Activated effector memory CD4-positive, alpha-beta T cell treated with Interleukin-2 at 50 U/mL for 16 hours (primary cell): Measurements from ENCODE around the gene FHIT.
"Not testable (repeated sequence)": the region's sequence is repeated elsewhere in the genome, so short reads cannot be mapped to it uniquely, and the experiment has no call there.

Experiments
- DNase-seq: peaks from one replicate; pipeline ENCODE4 v3.0.0-alpha.2; 2020

The FHIT gene

DNA sequence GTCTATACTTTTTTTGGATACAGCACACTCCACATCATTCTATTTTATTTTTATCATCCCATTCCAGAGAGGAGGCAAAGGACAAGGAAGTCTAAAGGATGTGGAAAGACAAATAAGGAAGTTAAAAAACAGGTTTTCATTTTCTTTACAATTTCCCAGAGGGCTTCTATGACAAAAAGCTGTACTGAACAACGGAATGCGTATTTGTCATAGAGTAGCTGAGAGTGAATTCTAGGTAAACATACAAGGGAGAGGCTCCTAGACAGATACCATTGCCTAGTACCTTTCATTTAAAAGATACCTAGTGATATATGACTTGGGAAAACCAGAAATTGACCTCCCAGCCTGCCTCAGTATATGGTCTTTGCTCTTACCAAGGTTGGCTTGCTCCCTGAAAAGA lies 341.7 kb downstream of the FHIT start:
- no peak for DNase-seq

DNA sequence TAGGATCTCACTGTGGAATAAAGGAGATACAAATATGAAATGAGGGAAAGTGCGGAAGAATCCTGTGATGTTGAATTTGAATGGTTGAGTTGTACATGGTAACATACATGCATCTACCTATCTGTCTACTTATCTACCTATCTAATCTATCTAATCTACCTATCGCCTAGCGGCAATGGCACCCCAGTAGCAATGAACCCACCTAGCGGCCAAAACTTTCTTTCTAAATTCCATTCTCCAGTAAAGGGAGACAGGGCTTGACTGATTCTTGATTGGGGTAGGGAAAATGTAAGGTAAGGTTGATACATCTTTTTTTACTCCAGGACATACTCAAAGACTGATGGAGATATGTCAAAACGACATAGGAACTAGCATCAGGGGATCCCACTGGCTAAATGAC lies 345.0 kb downstream of the FHIT start:
- DNase-seq: no peak

DNA sequence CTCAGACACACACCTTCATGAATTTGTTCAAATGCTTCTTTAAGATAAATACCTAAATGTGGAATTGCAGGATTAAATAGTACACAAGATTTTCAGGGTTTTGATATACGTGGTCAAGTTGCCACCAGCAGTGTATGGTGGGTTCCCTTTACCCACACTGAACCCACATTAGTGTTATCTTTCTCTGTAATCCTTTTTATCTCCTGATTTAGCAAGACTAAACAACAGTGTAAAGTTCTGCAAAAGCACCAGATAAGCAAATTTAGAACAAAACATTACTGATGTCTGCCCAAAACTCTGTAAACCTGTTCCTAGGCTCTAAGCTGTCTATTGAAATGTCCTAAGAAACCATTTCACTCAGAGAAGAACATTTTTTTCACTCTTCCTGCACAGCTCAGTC lies 352.9 kb downstream of the FHIT start:
- no peak for DNase-seq

DNA sequence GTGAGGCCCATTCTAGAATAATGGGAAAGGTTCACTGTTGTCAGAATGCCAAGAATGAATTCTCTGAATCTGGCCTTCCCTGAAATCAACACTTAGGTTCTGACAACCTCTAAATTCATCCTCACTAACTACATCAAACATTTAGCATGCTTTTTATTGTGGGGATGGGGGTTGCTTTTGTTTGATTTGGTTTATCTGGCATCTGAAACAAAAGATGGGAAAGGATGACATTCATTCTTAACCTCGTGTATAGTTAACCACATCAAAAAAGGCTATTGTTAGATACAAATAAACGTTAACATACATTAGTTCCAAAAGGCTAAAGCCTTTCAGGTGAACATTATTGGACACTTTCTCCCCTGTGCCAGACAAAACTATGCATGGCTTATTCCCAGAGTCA lies 357.3 kb downstream of the FHIT start:
- DNase-seq: no peak

DNA sequence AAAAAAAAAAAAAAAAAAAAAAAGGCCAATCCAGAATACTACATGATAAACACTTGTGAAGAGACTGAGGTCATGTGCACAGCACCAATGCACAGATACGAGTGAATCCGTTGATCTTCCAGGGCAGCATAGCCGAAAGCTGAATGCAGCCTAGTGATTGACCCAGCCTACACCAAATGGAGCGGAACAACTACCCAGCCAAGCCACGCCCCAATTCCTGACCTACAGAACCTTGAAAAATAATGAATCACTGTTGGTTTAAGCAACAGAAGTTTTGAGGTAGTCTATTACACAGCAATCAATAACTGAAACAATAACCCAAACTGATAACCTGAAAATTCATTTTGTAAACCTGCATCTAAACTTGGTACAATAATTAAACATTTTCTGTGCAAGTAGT lies 361.0 kb downstream of the FHIT start:
- no peak for DNase-seq

DNA sequence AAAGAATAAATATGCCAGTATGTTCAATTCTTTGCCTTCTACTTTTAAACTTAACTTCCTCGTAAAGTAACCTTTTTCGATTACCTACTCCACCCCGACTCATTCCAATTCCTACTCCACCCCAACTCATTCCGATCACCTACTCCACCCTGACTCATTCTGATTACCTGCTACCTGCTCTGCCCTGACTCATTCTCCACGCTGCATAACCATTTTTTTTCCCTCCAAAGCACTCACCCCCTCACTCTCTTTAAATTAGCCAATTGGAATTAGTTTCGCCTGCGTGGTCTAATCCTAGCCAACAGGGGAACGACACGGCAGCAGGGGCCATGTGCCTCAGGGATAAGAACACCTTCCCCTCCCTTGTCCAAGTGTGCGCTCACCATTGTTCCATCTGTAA lies 362.3 kb downstream of the FHIT start:
- DNase-seq: not testable (repeated sequence)

DNA sequence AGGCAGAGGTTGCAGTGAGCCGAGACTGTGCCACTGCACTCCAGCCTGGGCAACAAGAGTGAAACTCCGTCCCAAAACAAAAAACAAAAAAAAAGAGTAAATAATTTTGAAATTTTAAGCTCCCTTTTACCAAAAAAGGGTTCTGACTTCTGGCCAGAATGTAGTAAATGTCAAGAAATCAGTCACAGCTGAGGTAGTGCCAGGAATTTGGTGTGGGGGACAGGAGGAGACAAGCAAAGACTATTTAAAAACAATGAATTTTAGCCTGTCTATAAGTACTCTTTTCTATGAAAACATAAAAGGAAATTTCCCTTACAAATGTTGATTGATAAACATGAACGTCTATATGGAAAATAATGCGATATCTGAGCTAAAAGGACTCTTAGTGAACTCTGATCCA lies 363.7 kb downstream of the FHIT start:
- DNase-seq: no peak

DNA sequence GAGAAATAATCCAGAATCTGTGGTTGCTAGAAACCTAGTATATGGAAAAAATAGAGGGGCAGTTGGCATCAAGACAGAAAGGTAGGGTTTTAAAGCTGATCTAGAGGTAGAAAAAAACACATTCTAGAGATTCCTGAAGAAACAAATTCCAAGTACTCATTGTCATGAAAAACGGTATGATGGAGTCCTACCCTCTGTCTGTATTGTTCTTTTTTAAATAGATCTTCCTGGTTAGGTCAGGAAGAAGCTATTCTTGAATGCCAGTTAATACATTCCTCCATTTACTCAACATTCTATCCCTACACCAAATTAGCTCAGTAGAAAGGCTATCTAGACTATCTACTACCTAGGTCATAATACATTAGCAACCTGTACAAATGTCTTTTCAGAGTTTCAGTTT lies 364.7 kb downstream of the FHIT start:
- no peak for DNase-seq

DNA sequence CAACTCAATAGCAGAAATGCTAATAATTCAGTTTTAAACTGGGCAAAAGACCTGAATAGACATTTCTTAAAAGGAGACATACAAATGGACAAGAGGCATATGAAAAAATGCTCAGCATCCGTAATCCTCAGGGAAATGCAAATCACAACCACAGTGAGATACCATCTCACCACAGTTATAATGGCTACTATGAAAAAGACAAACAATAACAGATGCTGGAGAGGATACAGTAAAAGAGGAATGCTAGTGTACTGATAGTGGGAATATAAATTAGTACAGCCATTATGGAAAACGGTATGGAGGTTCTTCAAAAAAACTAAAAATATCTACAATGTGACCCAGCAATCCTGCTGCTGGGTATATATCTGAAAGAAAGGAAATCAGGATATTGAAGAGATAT lies 367.2 kb downstream of the FHIT start:
- no peak for DNase-seq

DNA sequence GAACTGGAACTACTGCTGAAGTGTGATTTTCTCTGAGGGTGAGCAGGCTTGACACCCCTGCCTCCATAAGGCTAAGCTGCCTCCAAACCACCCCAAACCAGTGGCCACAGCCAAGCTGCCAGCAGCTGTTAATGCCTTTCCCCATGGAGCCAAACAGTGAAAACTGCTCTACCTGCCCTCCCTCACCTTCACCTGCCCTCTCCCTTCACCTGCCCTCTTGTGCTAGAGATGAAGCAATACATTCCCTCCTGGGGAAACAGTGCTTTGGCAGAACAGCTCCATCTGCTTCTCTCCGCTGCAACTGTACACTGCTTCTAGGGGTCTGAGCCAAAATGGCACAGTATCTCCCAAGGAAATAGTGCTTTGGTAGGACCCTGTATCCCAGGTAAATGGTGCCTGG lies 374.1 kb downstream of the FHIT start:
- no peak for DNase-seq

DNA sequence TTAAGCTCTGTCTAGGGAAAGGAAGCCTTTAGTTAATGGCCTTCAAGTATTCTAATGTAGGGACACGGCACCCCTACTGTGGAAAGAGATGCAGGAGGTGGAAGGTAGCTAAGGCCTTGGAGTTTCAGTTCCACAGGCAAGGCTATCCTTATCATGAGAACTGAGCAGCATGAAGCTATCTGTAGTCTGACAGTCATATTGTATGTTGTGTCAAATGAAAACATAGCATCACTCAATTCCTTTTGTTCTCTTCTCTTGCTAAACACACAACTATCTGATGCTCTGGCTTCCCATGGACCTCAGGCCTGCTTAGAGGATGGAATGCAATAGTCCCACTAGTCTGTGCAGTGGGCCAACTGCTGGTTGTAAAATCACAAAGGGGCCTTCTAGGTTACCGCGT lies 380.9 kb downstream of the FHIT start:
- no peak for DNase-seq

DNA sequence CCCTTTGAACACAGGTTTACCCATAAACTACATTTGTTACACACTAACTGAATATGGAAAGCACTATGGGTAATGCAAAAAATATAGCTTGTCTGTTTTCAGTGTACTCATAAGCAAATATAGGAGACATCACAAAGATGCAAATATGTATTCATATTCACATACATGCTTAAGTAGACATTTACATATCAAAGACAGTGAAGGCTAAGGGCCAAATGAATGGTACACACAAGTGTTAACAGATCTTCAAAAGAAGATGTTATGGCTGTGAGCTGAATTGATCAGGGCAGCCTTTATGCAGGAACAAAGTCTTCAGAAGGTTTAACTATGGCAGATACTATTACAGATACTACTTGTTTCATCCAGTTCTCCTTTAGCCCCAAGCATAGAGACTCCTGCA lies 384.1 kb downstream of the FHIT start:
- DNase-seq: no peak

DNA sequence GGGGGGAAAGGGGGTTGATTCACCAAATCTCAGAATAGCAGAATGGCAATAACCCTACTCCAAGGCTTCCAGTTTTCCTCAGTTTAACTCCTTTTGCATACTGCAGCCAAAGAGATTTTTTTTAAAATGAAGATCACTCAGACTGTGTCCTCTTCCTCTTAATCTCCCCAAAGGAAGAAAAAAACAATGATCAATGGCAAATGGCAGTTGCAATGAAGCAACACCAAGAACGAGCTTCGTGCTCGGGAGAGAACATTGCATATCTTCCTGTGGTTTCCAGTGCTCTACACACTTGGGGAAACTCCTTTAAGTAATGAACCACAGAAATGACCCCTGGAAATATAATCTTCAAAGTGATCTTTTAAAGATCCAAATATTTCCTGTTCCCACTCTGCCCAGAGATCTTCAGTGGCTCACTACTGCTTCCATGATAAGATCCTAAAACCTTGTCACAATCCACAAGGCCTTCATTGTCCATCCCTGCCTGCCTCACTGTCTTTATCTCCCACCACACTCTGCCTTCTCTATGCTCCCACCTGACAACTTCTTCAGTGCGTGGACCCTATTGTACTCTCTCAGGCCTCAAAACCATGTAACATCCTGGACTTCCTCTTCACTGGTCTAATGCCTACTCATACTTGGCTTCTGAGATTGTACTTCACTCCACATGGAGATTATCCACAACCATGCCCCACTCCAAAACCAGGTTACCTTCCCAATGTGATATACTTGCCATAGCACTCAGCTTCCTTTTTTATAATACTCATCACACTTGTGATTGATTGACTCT lies 394.8 kb downstream of the FHIT start:
- no peak for DNase-seq

DNA sequence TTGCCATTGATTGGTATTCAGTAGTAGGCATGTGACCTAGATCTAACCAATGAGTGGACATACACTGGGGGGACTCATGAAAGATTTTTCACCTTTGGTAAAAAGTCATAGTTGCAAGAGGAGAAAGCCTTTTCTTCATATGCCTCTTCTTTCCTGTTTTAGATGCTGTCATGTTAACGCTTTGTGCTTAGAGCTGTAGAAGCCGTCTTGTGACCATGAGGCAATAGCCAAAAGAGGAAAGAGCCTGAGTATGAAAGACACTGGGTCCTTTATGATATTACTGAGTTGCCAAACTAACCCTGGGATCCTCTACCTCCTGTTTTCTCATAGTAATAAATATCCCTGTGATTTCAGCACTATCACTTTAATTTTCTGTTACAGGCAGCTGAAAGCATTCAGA lies 396.0 kb downstream of the FHIT start:
- DNase-seq: no peak

DNA sequence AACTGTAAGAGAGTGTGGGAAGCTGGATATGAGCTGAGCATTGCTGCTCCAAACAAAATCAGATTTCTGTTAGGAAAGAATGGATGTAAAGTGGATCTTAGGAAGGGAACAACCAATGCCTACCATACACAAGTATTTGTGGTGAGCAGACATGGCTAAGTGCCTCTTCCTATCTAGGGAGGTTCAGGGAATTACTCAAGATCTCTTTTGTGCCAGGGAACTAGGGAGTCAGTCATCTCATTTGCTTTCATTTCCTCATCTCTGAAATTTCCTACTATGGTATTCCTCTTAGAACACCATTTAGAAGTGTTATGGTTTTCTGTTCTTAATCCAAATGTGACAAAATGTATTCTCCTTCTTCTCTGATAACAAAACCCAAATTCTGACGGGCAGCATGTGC lies 396.5 kb downstream of the FHIT start:
- no peak for DNase-seq

DNA sequence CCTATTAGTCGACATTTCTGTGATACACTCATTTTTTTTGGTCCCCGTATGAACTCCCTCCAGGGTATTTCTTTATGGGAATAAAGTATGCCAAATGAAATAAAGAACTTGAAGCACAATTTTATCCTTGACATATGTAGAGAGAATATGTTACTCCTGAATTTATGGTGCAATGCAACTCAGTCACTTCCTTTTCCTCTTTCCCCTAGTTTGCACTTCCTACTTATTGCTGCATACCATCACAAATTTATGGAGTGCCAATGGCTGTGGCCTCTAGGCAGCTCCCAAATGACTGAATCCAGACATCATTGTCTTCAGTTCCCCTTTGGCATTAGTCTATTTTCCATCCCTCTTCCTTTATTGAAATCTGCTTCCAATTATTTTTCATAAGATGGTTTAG lies 403.5 kb downstream of the FHIT start:
- no peak for DNase-seq

DNA sequence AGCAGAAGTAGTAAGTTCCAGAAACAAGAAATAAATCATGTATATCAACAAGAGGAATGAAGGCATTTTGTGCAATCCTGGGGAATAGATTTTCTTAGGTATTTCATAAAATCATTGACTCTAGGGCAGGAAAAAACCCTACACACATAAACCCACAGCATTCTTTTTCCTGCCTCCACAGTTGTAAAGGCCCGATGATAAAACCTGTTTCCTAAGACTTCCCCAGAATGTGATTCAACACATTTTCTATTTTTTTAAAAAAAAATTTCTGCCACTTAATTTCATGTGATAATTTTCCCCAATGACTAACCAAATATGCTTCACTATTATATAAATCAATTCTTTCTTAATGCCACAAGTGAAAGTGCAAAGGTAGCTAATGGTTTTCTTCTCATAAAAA lies 407.0 kb downstream of the FHIT start:
- no peak for DNase-seq

DNA sequence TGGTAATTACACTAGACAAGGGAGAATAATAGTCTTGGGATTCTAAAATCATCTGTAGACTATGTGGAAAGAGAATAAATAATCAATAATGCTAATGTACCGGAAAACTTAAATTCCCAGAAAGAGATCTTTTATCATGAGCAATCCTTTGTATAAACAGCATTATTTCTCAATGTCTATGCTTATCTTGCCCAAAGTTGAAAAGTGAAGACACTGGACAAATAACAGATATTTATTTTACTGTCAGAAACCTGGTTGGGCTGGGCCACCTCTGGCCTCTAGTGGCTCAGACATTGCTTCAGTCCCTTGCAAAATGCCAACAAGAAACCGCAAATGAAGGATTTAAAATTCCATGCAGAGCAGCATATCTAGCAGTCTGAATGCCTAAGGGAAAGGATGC lies 409.9 kb downstream of the FHIT start:
- DNase-seq: no peak

DNA sequence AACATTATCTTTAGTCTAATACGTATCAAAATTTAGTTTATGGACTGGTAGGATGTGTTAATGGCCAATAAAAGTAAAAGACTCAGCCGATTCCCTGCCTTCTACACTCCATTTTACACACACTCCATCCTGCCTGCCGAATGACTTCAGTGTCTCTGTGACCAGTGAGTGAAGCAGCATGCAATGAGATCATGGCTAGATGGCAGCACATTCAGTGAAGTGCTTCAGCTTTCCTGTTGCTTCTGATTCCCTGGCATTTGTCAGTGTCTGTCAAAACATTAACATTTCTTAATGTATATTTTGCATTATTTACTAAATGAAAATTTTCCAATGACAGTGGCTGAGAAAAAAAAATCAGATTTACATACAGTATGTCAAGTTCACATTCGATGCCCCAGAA lies 412.0 kb downstream of the FHIT start:
- DNase-seq: no peak

DNA sequence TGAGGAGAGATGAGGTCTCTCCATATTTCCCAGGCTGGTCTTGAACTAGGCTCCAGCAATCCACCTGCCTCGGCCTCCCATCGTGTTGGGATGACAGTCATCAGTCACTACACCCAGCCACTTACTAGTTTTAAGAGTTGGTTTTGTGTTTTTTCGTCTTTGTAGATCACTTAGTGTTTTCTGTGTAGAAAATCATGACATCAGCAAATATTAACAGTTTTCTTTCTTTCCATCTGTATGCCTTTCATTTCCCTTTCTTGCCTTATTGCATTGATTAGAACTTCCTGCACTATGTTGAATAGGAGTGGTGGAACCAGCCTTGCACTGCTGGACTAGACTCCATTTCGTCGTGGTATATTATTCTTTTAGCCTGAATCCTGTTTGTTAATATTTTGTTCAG lies 415.5 kb downstream of the FHIT start:
- no peak for DNase-seq

DNA sequence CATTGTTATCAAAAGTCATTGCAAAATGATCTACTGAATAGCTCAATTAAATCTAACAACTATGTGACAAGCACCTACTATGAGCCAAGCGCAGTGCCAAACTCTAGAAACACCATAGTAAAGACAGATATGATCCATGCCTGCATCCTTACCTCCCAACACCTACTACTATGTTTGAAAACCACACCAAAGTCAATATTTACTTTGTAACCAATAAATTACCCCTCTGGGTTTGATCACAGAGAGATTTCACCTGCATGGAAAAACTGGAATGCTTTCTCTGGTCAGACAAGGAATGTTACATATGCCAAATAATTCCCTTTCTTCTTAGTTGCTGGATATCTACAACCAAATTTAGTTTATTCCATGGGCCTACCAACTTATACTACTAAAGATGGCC lies 422.2 kb downstream of the FHIT start:
- no peak for DNase-seq

DNA sequence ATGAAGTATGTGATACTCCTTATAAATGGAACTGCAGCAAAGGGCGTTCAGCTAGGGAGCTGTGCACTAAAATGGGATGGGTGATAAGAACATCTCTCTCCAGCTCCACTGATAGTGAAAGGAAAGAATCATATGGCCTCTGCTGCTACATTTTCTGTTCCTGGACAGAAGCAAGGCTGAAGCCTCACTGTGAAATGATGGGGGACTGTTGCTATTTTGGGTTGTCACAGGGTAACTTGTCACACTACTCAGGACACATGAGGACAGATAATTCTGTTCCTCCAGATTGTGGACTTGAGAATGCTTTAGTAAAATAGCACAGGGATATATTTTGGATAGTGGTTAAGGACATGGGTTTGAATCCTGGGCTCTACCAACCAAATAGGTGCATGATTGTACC lies 423.6 kb downstream of the FHIT start:
- DNase-seq: no peak

DNA sequence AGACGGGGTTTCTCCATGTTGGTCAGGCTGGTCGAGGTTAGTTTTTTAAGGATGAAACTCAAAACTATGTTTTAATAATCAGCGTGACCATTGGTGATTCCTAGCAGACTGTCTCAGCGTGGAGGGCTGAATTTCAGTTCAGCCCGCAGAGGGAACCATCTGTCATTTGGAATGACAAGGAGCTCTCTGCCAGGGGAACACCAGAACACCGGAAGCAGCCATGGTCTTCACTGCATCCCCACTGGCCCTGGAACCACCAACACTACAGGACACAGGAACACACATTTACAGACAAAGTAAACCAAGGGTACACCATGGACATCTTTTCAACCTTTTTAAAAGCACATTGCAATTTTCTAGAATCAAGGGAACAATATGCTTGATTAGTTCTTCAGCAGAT lies 424.7 kb downstream of the FHIT start:
- no peak for DNase-seq

DNA sequence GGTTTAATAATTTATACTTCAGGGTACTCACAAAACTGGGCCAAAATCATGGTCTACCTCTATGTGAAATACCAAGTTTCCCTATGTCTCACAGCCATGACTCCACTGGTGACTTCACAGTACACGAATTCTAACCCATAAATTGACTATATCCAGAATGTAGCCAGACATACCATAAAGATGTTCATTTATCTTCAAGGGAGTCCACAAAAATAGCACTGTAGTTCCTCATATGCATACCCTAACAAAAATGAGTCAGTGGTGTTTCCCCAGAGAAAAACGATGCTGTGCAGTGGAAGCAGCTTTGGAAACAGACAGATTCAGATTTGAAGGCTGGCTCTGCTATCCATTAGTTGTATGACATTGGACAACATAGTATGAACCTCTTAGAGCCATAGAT lies 438.8 kb downstream of the FHIT start:
- no peak for DNase-seq

DNA sequence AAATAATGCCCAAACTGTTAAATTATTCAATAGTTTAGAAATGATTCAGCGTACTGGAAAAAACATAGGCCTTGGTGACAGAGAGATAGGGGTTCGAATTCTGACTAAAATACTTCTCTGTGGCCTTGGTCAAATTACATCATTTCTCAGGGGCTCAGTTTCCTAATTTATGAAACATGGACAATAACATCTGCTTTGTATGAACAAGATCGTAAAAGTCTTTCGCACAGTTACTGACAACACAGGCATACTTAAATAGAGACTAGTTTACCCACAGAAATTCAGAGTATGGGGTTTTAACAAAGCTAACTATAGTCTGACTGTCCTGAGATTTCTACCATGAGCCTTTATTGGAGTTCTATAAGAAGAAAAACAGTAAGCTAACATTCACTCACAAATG lies 440.4 kb downstream of the FHIT start:
- no peak for DNase-seq
